GM12873 (cell line): ENCODE results near the gene CFAP92.

Experiments
- CTCF ChIP-seq: IDR thresholded peaks from 2 replicates; pipeline ENCODE4 v1.5.1; 2012; ENCODE audit warnings: low read depth, mild to moderate bottlenecking, moderate library complexity, low read length, control low read depth; ENCODE audit not compliant: insufficient read depth; ENCODE audit errors: missing control alignments

Gene CFAP92

DNA sequence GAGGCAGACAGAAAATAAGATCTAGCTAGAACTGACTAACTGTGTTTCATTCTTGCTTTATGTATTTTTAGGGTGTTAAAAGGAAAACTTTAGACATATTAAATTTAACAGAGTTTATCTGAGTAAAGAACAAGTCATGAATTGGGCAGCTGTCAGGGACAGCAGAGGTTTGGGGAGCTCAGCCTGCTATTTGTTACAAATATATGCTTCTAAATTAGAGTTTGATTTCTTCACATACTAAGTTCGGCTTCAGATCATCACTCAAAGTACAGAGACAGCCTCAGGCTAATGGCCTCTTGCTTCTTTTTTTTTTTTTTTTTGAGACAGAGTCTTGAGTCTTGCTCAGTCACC is 29.1 kb upstream of the CFAP92 start:
- TF ChIP-seq CTCF = no peak

- no peak for TF ChIP-seq CTCF
Observed at GRCh38 chr3:129022114-129023007, 28.5 kb upstream of the CFAP92 start.

DNA sequence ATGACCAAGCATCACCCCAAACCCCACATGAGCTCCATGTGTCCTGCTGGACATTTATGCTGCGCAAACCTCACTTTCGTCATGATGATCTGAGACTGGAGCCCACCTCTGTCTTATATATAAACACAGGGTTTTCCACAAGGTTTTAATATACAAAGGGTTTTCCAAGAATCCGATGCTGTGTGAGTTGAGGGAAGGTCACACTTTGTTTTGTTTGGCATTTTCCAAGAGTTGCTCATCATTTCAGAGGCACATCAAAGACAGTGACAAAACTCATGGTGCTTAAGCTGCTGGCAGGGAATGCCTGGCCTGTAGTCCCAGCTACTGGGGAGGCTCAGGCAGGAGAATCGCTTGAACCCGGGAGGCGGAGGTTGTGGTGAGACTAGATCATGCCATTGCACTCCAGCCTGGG is 27.3 kb upstream of the CFAP92 start:
- no peak for TF ChIP-seq CTCF

GRCh38 chr3:129020691-129021090 is 26.8 kb upstream of the CFAP92 start:
- no peak for TF ChIP-seq CTCF

DNA sequence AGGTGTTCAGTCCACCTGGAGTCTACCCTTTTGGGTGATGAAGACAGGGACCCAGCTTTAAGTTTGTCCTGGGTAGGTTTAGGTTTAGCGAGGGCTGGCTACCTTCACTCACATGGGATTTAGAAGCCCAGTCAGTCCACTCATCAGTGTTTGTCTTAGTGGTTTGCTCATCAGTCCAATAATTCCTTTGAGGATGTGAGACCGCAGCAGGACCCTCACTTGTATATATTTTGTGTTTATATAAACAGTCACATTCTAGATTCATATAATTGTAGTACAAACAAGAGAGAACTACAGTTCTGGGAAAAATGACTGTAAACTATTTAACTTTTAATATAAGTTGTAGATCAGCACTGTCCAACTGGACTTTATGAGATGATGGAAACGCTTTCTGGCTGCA is 25.4 kb upstream of the CFAP92 start:
- TF ChIP-seq CTCF = no peak

DNA sequence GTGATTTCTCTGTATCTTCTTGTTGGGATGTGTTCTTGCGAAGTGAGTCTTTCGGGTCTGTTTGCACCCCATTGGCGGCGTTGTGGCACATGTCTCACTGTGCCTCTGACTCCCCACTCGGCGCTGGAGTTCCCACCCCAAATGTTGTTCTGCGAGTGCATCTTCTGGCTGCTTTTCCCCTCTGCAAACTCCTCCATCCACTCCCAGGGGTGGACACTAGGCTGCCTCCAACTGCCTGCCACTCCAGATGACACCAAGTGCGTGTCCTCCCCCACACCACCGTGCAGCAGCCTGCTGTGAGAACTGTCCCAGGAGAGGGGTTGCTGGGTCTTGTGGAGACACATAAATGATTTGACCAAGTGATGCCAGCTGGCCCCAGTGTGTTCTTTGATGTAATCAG is 24.9 kb upstream of the CFAP92 start:
- no peak for TF ChIP-seq CTCF

DNA sequence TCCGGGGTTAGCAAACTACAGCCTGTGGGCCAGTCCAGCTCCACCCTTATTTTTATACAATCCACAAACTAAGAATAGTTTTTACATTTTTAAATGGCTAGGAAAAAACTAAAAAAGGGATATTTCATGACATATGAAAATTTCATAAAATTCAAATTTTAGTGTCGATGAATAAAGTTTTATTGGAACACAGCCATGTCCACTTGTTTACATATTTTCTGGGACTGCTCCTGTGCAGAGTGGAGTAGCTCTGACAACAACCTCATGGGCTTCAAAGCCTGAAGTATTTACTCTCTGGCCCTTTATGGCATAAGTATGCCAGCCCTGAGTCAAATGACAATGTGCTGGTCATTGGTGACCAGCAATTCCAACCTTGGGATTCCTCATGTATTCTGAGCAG is 24.4 kb upstream of the CFAP92 start:
- TF ChIP-seq CTCF = no peak

DNA sequence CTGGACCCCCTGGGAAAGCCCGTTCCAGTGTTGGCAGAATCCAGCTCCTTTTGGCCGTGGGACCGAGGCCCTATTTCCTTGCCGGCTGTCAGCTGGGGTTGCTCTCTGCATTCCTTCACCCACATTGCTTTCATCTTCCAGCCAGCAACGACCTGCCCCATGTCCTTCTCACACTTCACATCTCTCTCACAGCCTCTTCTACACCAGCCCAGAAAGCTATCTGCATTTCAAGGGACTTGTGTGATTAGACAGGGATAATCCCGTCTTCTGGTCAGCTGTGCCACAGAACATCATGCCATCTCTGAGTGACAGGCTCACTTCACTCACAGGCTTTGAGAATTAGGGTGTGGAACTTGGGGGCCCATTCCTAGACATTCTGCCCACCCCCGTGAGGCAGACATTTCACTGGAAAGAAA is 23.6 kb upstream of the CFAP92 start:
- TF ChIP-seq CTCF = no peak
